Fibroblast of mammary gland (primary cell): ENCODE results near the gene ARHGAP21.
A peak's percentile ranks its signal among the peaks of the same experiment; 100 is the strongest.
"Not testable (repeated sequence)": the region's sequence is repeated elsewhere in the genome, so short reads cannot be mapped to it uniquely, and the experiment has no call there.

Source experiments
- DNase-seq: peaks from one replicate; pipeline ENCODE4 v3.0.0-alpha.2; 2010; ENCODE audit warnings: low read depth
- H3K4me3 ChIP-seq: 2 replicates; pipeline ENCODE4 v1.5.1; 2011; ENCODE audit warnings: low read depth, mild to moderate bottlenecking, low read length, moderate library complexity; ENCODE audit not compliant: control insufficient read depth
- TF ChIP-seq, protein P1 (sequence below): conservative IDR thresholded peaks from 2 replicates; pipeline ENCODE4 v1.5.1; 2011; ENCODE audit warnings: low read depth, low read length, inconsistent platforms; ENCODE audit not compliant: control insufficient read depth, insufficient read depth

ARHGAP21 gene

DNA sequence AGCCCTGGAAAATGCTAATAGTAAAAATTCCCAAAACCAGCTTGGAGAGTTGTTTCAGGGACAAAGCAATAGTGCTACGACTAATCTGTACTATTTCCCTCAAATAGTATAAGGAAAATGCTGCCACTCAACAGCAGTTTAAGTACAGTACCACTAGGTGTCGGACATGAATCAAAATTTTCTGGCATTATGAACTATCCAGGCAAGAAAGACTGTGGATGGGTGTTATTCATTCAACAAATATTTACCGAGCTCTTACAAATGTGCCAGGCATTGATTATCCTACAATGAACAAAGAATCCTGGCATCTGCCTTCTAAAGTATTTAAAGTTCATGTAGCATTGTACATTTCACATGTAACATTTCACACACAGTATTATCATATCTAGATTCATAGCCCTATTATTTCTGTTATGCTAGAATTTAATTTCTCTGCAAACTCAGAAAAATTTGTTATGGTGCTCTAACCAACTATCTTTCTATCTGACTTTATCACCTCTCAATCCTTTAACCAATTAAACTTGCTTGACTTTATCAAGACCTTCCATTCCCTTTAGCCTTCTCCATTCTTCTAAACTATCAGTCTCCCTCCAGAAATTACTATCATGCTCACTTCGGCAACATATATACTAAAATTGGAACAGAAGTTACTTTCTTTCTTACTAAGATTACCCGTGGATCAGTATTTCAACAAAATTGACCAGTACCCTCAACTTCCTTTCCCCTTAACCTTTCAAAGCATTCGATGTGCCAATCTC lies 80.6 kb downstream of the ARHGAP21 start:
- H3K4me3 ChIP-seq: no peak overlapping the region
- TF ChIP-seq, protein P1, sequence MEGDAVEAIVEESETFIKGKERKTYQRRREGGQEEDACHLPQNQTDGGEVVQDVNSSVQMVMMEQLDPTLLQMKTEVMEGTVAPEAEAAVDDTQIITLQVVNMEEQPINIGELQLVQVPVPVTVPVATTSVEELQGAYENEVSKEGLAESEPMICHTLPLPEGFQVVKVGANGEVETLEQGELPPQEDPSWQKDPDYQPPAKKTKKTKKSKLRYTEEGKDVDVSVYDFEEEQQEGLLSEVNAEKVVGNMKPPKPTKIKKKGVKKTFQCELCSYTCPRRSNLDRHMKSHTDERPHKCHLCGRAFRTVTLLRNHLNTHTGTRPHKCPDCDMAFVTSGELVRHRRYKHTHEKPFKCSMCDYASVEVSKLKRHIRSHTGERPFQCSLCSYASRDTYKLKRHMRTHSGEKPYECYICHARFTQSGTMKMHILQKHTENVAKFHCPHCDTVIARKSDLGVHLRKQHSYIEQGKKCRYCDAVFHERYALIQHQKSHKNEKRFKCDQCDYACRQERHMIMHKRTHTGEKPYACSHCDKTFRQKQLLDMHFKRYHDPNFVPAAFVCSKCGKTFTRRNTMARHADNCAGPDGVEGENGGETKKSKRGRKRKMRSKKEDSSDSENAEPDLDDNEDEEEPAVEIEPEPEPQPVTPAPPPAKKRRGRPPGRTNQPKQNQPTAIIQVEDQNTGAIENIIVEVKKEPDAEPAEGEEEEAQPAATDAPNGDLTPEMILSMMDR: peak; percentile 80
- peak; percentile 89 for DNase-seq

DNA sequence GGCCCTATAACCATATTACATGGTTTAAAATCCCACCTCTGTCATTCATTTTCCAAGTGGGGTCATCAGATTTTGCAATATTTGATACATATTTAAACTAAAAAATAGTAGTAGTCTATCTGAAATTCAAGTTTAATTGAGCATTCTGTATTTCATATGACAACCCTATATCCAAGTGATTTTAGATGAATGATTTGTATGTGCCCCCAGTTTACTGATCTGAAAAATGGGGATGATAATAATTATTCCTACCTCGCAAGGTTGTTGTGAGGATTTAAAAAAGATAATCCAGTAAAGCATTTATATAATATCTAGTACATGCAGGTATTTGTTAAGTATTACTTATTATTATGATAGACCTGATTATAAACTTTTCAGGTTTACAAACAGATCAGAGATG lies 84.6 kb downstream of the ARHGAP21 start:
- TF ChIP-seq, protein P1: no peak
- no peak overlapping the region for H3K4me3 ChIP-seq
- no peak for DNase-seq

DNA sequence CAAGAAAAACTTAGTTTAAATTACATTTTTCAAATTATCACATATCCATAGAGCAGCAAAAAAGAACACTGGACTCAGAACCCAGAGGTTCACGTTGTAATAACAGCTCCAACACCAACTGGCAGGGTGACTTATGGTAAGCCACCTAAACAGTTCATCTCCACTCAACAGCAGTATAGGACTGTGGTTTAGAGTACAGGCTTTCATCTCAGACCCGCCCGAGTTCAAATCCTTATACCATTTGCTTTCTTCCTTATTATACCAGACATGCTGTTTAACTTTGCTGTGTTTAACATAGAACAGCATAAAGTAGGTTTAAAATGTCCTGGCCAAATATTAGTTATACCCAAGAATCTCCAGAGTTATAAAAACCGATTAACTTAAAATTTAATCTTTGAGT lies 97.9 kb downstream of the ARHGAP21 start:
- DNase-seq: no peak
- TF ChIP-seq, protein P1: no peak

DNA sequence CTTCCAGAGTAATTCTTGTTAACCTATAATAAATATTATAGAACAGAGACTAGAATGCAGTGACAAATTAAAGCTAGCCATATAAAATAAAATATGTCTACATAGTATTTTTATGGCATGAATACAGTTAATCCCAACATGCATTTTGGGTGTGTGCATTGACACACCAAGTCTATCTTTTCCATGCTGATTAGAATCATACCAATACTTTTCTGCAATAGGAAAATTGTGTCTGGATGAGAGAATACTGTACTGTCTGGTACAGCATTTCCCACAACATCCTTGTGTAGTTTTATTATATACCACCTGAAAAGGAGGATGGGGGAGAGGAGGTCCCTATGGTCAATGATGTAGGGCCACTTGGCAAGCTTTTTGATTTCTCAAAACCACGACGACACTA lies 100.3 kb downstream of the ARHGAP21 start:
- no peak overlapping the region for H3K4me3 ChIP-seq
- DNase-seq: peak; percentile 50
- TF ChIP-seq, protein P1: no peak

More for the DNA sequence above, 97.9 kb downstream of the ARHGAP21 start:
- no peak overlapping the region for H3K4me3 ChIP-seq

DNA sequence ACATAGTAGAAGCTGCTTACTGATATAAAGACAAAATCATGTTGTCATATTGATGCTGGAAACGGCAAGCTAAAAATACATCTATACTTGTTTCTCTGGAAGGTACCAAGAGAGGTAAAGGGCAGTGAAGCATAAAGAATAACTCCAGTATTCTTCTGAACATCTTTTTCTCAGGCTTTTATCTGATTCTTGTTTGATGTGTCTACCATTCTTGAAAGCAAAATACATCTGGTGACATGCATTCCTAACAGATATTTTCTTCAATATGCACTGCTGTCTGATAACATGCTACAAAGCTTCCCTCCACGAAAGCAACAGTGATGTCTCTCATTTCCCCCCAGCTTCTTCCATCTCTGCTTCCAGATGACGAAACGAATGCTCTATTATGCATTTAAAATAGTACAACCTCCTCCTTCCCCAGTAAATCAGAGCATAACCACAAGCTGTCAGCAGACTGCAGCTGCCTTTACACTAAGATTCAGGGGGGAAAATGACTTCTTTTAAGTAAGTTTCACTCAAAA lies 100.8 kb downstream of the ARHGAP21 start:
- peak; percentile 75 for DNase-seq
- TF ChIP-seq, protein P1: no peak

DNA sequence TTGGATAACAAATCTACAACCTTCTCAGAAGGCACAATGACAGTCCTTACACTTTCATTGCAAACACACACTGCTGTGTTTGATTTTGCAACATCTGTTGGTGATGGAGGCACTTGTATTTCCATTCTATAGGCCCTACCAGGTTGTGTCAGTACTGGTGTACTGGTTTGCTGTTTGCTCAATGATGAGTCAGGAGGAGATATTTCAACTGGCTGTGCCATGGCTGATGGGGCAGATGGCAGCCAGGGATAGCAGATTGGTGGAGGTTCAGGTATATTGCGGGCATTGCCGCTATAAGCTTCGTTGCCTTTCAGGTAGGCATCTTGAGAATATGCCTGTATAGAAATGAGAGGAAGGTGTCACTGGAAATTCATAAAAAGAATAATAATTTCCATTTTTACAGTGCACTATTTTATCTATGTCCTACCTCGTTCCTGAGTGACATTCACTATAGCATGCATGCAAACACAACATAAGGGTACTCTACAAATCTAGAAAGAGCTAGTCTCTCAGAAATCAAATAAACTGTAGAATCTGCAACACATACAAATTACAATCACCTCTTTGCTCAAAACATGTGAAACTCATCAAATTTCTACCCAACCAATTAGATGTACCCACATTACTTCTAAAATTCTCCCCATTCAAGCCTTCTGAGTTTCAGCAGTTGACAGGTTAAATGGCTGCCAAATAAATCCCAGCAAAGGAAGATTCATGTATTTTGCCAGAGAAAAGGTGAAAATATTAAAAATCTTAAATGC lies 102.5 kb downstream of the ARHGAP21 start:
- not testable (repeated sequence) for DNase-seq, H3K4me3 ChIP-seq

More for the DNA sequence above, 100.8 kb downstream of the ARHGAP21 start:
- H3K4me3 ChIP-seq: no peak overlapping the region

DNA sequence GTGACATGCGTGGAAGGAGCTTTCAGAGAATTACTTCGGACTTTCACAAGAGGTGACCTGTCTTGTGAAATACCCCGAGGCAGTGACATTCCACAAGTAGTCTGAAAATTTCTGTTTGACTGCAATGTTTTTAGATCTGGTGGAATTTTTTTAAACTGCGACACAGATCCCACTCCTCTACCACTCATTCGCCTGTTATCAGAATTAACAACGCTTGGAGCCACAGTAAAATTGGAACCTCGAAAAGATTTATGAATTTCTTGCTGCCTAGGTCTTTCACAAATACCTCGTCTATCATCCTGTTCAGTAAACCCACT lies 103.7 kb downstream of the ARHGAP21 start:
- not testable (repeated sequence) for H3K4me3 ChIP-seq, DNase-seq

DNA sequence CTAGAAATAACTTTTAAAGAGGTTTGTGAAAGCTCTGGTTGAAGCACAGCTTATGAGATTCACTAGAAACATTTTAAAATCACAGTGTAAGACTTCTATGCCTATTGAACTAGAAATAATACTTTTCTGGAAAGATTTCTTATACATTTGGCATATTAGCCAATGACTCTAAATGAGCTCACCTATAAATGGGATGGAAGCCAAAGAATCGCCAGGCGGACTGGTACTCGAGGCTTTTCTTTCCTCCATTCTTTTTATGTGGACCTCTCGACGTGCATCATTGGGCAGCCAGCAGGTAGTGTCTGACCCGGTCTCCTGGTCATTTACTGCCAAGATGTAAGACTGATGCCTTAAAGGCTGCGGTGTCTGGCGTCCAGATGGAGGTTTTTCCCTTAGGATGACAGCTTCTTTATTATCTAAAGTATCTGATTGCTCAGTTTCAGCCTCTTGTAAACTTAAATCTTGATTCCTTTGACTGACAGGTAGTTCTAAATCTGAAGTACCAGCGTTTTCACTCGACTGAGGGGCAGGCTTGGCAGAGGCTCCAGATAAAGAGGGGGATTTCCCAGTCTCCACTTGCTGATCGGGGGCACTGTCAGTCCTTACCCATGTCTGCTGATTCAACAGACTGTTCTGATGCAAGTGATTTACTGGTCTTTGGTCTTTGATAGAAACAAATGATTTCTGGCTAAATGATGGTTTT lies 104.2 kb downstream of the ARHGAP21 start:
- peak; percentile 32 for DNase-seq

More for the DNA sequence above, 104.2 kb downstream of the ARHGAP21 start:
- not testable (repeated sequence) for H3K4me3 ChIP-seq
